Neural cell (in vitro differentiated cells): ENCODE results near the gene KCND2. TPM values are rescaled to one million over a fixed set of nuclear protein-coding genes. Genes with fewer than 3 reads are reported as not detected.

Experiments
- H2AFZ ChIP-seq: fragments of 200-600, 300-800 bp; sonication (generic), shearing (Covaris generic); 2 replicates; pipeline ENCODE4 v1.6.0; 2014; ENCODE audit warnings: low read depth, mild to moderate bottlenecking, antibody characterized with exemption, low read length, moderate library complexity
- H3F3A ChIP-seq: fragments of 200-600 bp; shearing (Covaris generic); 2 replicates; pipeline ENCODE4 v1.6.1; 2016; ENCODE audit warnings: mild to moderate bottlenecking, moderate library complexity, mixed read lengths, antibody characterized with exemption, low read length; ENCODE audit not compliant: insufficient read depth, poor library complexity, severe bottlenecking
- H3K27ac ChIP-seq: fragments of 200-600, 300-800 bp; sonication (generic), shearing (Covaris generic); 2 replicates; pipeline ENCODE4 v1.5.1; 2014; ENCODE audit warnings: mild to moderate bottlenecking, low read length, moderate library complexity
- H3K27me3 ChIP-seq: fragments of 300-800, 200-600 bp; sonication (generic), shearing (Covaris generic); 2 replicates; pipeline ENCODE4 v1.6.0; 2014; ENCODE audit warnings: mild to moderate bottlenecking, low read depth, low read length, moderate library complexity; ENCODE audit not compliant: insufficient read depth
- H3K36me3 ChIP-seq: fragments of 300-800, 200-600 bp; sonication (generic), shearing (Covaris generic); 2 replicates; pipeline ENCODE4 v1.5.1; 2014; ENCODE audit warnings: mild to moderate bottlenecking, antibody characterized with exemption, low read length, moderate library complexity; ENCODE audit not compliant: insufficient read depth
- H3K4me2 ChIP-seq: fragments of 300-800, 200-600 bp; sonication (generic), shearing (Covaris generic); 2 replicates; pipeline ENCODE4 v1.6.0; 2014; ENCODE audit warnings: mild to moderate bottlenecking, low read length
- H3K4me3 ChIP-seq: fragments of 300-800, 200-600 bp; sonication (generic), shearing (Covaris generic); 2 replicates; pipeline ENCODE4 v1.5.1; 2014; ENCODE audit warnings: mild to moderate bottlenecking, low read length, moderate library complexity
- H3K79me2 ChIP-seq: fragments of 200-600 bp; shearing (Covaris generic); replicated peaks from 2 replicates; pipeline ENCODE4 v1.6.0; 2014; ENCODE audit warnings: mild to moderate bottlenecking, low read length, moderate library complexity; ENCODE audit not compliant: insufficient read depth
- H3K9ac ChIP-seq: fragments of 300-800, 200-600 bp; sonication (generic), shearing (Covaris generic); 2 replicates; pipeline ENCODE4 v1.6.1; 2016; ENCODE audit warnings: mild to moderate bottlenecking, low read length, mixed read lengths
- H3K9me2 ChIP-seq: fragments of 200-600 bp; shearing (Covaris generic); 2 replicates; pipeline ENCODE4 v1.6.1; 2016; ENCODE audit warnings: mild to moderate bottlenecking, low read length, mixed read lengths; ENCODE audit not compliant: insufficient read depth
- H3K9me3 ChIP-seq: fragments of 200-600, 300-800 bp; sonication (generic), shearing (Covaris generic); 2 replicates; pipeline ENCODE4 v1.6.1; 2016; ENCODE audit warnings: mild to moderate bottlenecking, mixed run types, low read length, moderate library complexity, mixed read lengths
- H4K20me1 ChIP-seq: fragments of 200-600 bp; shearing (Covaris generic); 2 replicates; pipeline ENCODE4 v1.6.1; 2016; ENCODE audit warnings: mild to moderate bottlenecking, mixed run types; ENCODE audit not compliant: insufficient read depth
- CTCF ChIP-seq: fragments of 450-650 bp; IDR thresholded peaks from 2 replicates; pipeline ENCODE4 v1.5.1; 2014; ENCODE audit warnings: antibody characterized with exemption, mild to moderate bottlenecking, moderate library complexity; ENCODE audit not compliant: poor library complexity, severe bottlenecking
- EP300 ChIP-seq: fragments of 450-650 bp; conservative IDR thresholded peaks from 2 replicates; pipeline ENCODE4 v1.6.1; 2014; ENCODE audit warnings: antibody characterized with exemption, mild to moderate bottlenecking, moderate library complexity; ENCODE audit not compliant: poor library complexity, severe bottlenecking
- EZH2 ChIP-seq: fragments of 200-600, 300-800 bp; shearing (Covaris generic), sonication (generic); IDR thresholded peaks from 2 replicates; pipeline ENCODE4 v1.6.1; 2014; ENCODE audit warnings: antibody characterized with exemption, low read length, borderline replicate concordance, mild to moderate bottlenecking; ENCODE audit not compliant: insufficient read depth, poor library complexity, severe bottlenecking
- MXI1 ChIP-seq: fragments of 450-650 bp; conservative IDR thresholded peaks from 2 replicates; pipeline ENCODE4 v1.6.1; 2014; ENCODE audit warnings: antibody characterized with exemption, mild to moderate bottlenecking; ENCODE audit not compliant: poor library complexity, severe bottlenecking
- POLR2AphosphoS5 ChIP-seq: IDR thresholded peaks from 2 replicates; pipeline ENCODE4 v1.6.1; 2012
- RAD21 ChIP-seq: fragments of 450-650 bp; conservative IDR thresholded peaks from 2 replicates; pipeline ENCODE4 v1.6.1; 2014; ENCODE audit warnings: antibody characterized with exemption, mild to moderate bottlenecking, moderate library complexity
- REST ChIP-seq: IDR thresholded peaks from 2 replicates; pipeline ENCODE4 v1.6.1; 2012; ENCODE audit warnings: borderline replicate concordance
- SMC3 ChIP-seq: fragments of 450-650 bp; conservative IDR thresholded peaks from 2 replicates; pipeline ENCODE4 v1.6.1; 2014; ENCODE audit warnings: antibody characterized with exemption, mild to moderate bottlenecking, moderate library complexity; ENCODE audit not compliant: poor library complexity
- TAF1 ChIP-seq: IDR thresholded peaks from 2 replicates; pipeline ENCODE4 v1.6.1; 2012; ENCODE audit warnings: low read depth
- polyA plus RNA-seq: library from polyadenylated mRNA; depleted of rRNA; stranded (reverse); fragments of >200 nt; gene quantifications from 2 replicates; pipeline ENCODE4 v1.2.3, GENCODE V29; 2014

The KCND2 gene
- polyA plus RNA-seq, 1 donor from 2014 or later, result 11.0 TPM

GRCh38 chr7:120412139-120413050 lies 139.4 kb downstream of the KCND2 start:
- H3K4me2 ChIP-seq, result no peak overlapping the region
- no peak overlapping the region for H3K27ac ChIP-seq
- no peak for TF ChIP-seq MXI1
- no peak for TF ChIP-seq TAF1
- TF ChIP-seq SMC3, result no peak
- no peak for TF ChIP-seq EZH2
- TF ChIP-seq CTCF, result no peak
- no peak for TF ChIP-seq RAD21
- TF ChIP-seq REST, result no peak
- no peak for TF ChIP-seq EP300
- TF ChIP-seq POLR2AphosphoS5, result no peak
- H3K9ac ChIP-seq, result no peak overlapping the region
- H3F3A ChIP-seq, result no peaks in the 10 kb centered on the region
- H3K9me2 ChIP-seq, result no peaks in the 10 kb centered on the region
- no peaks in the 10 kb centered on the region for H3K9me3 ChIP-seq
- H4K20me1 ChIP-seq, result no peaks in the 10 kb centered on the region
- H2AFZ ChIP-seq, result no peak overlapping the region
- no peaks in the 10 kb centered on the region for H3K36me3 ChIP-seq
- no peaks in the 10 kb centered on the region for H3K27me3 ChIP-seq
- H3K79me2 ChIP-seq, result no peaks in the 10 kb centered on the region
- H3K4me3 ChIP-seq, result no peak overlapping the region

GRCh38 chr7:120413164-120413563 lies 140.2 kb downstream of the KCND2 start:
- no peak overlapping the region for H3K9ac ChIP-seq
- H3F3A ChIP-seq, result no peaks in the 10 kb centered on the region
- TF ChIP-seq POLR2AphosphoS5 (no peak), RAD21 (no peak), EP300 (no peak)
- no peaks in the 10 kb centered on the region for H3K36me3 ChIP-seq
- no peaks in the 10 kb centered on the region for H4K20me1 ChIP-seq
- no peaks in the 10 kb centered on the region for H3K9me3 ChIP-seq
- no peak overlapping the region for H3K4me3 ChIP-seq
- no peaks in the 10 kb centered on the region for H3K79me2 ChIP-seq
- no peak overlapping the region for H3K4me2 ChIP-seq
- no peak overlapping the region for H3K27ac ChIP-seq
- H3K27me3 ChIP-seq, result no peaks in the 10 kb centered on the region
- no peaks in the 10 kb centered on the region for H3K9me2 ChIP-seq
- no peak overlapping the region for H2AFZ ChIP-seq
